GM10266 (cell line): Measurements from ENCODE around the gene GLI3.

Experiments
- DNase-seq: peaks from one replicate; pipeline ENCODE4 v3.0.0; 2012; ENCODE audit errors: extremely low spot score
- TF ChIP-seq, protein P1 (sequence below): IDR thresholded peaks from 2 replicates; pipeline ENCODE4 v1.5.1; 2012; ENCODE audit warnings: mild to moderate bottlenecking, low read depth; ENCODE audit not compliant: control insufficient read depth, insufficient read depth; ENCODE audit errors: missing control alignments

The GLI3 gene

DNA sequence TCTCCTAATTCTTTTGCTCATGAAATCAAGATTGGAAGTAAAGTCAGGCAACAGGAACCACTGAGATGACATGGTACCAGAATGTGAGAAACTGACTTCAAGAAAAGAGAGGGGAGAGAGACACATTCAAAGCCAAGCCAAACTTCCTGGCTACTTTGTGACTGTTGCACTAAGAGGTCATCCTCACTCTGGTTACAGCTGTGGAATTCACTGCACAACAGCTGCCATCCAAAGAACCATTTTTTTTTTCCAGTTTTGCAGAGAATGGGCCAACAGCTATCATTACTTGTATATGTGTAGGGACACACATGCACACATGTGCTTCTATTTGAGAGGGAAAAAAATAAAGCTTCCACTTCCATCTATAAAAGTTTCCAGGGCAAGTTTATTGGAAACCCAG, 203.5 kb downstream of the GLI3 start:
- DNase-seq = no peak
- TF ChIP-seq, protein P1, sequence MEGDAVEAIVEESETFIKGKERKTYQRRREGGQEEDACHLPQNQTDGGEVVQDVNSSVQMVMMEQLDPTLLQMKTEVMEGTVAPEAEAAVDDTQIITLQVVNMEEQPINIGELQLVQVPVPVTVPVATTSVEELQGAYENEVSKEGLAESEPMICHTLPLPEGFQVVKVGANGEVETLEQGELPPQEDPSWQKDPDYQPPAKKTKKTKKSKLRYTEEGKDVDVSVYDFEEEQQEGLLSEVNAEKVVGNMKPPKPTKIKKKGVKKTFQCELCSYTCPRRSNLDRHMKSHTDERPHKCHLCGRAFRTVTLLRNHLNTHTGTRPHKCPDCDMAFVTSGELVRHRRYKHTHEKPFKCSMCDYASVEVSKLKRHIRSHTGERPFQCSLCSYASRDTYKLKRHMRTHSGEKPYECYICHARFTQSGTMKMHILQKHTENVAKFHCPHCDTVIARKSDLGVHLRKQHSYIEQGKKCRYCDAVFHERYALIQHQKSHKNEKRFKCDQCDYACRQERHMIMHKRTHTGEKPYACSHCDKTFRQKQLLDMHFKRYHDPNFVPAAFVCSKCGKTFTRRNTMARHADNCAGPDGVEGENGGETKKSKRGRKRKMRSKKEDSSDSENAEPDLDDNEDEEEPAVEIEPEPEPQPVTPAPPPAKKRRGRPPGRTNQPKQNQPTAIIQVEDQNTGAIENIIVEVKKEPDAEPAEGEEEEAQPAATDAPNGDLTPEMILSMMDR = no peak

DNA sequence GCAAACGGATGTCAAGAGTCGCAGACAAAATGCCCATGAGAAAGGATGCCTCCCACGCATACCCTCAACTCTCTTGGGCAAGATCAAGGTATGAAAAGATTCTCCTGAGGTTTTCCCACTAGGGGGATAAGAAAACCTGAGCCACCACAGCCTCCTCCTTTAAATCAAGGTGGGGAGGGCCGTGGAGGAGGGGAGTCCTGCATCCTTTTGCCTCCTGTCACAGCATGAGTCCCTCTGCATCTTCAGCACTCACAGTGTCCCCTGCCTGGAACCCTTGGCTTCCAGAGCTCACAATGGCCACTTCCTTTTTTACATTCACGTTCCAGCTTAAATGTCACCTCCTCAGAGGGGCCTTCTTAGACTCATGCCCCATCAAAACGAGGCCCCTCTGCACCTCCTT, 207.6 kb downstream of the GLI3 start:
- TF ChIP-seq, protein P1 = no peak
- DNase-seq = no peak

DNA sequence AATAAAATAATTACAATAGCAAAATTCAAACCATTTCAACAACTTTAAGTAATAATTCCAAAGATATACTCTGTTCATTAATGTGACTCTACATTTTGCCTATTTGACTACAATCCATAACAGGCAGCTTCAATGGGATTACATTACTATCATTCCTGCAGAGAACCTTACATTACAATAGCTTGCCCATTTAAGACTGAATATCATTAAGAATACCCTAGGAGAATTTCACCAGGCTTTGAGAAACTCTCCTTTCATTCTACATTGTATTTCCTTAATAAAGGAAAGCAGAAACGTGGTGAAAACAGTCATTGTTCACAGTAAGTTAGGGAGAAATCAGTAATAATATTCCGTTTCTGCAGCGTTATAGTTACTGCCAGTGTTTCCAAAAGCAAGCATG, 209.5 kb downstream of the GLI3 start:
- TF ChIP-seq, protein P1 = no peak
- DNase-seq = no peak

DNA sequence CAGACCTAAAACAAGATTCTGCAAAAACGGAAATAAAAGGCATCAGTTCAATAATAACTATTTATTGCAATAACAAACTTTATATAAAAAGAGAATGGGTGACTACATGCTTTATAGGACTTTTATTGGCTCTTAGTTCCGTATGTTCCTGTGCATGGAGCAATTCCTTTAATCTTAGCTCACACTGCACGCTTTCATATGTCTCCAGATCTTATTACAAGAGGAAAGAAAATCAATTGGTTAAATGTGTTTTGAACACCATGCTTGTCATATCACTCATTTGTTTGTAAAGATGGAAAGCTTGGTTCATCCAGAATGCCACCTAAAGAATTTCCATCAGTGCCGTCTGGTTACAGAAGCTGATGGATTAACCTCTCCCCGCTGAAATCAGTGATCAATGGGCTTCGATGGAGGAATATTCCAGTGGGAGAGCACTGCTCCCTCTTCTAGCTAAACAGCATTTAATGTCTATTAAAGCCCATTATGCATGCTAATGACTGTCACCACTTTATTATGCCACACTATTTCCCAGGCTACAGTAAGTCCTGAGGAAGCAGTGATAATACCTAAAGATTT, 210.3 kb downstream of the GLI3 start:
- no peak for DNase-seq
- TF ChIP-seq, protein P1 = no peak

DNA sequence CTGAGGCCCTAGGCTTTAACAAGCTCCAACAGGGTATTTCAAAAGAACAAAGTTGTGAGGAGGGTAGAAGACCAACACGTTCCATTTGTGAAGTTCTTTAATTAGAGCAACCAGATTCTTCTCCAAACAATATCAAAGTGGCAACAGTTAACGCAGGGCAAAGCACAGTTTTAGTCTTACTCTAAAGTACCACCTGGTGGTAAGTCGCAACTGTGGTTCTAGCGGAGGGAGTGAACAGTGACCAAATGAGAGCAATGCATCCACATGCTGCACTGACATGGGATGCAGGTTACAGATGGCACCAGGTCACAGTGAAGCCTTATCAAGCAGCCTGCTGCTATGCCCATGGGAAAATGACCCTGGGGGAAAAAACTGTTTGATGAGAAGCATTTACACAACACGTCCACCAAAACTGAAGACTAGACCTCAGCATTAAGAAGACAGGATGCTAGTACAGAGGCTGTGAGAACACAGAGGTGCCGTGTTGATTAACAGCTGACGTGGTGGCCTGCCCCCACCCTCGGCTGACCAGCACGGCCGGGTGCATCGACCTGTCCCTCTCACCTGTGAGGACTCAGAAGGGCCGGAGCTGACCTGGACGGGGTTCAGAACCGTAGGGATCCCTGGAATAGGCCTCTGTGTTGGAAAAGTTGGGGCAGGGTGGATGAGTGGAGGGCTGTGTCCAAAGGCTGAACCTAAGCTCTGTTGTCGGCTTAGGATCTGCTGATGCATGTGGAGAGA, 211.2 kb downstream of the GLI3 start:
- DNase-seq = no peak
- TF ChIP-seq, protein P1 = no peak

DNA sequence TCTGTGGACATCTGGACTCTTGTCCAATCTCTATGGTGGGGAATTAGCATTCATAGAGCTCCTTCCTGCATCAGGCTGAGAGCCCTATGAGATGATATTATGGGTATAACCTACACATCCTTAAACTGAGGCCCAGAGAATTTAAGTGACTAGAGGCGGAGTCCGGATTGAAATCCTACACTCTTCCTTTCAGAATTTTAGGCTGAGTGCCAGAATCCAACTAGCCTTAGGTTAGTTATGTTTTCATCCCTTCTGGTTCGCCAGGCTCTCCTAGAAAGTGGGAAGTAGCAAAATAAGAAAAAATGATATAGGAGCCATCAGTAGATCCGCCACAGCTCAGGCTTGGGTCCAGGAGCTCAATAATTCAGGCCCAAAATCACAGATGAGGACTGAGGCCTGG, 212.5 kb downstream of the GLI3 start:
- no peak for DNase-seq
- TF ChIP-seq, protein P1 = no peak

DNA sequence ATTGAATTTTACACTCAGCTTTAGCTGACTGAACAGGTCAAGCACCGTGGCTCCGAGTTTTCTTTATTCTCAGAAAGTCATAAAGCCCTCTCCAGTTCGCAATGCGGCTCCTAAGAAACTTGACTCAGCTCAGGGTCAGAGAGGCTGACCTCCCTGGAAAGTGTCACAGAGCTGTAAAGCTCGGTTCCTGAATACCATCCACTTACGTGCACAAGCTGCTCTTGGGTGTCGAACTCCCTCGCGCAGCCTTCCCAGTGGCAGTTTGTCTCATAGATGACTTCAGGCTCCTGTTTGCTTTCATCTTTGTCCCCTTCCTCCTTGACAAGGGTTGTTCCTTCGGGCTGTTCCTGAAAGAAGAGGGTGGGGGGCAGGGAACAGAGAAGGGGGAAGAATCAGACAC, 213.7 kb downstream of the GLI3 start:
- no peak for DNase-seq
- TF ChIP-seq, protein P1 = no peak
